Sciatic nerve (tissue), 2 donors: ENCODE measurements around the gene TOPAZ1. TPM values are rescaled to one million over a fixed set of nuclear protein-coding genes. Genes with fewer than 3 reads are reported as not detected.
"Not testable (repeated sequence)": the region's sequence is repeated elsewhere in the genome, so short reads cannot be mapped to it uniquely, and the experiment has no call there.

ENCODE experiments used
- ATAC-seq: fragments of 200-7000 bp; cut with Tn5 transposase; one replicate; pipeline ENCODE4 v1.9.1; 2020; ENCODE audit warnings: mild to moderate bottlenecking, moderate library complexity
- DNase-seq: peaks from one replicate; pipeline ENCODE4 v3.0.0-alpha.2; 2020; ENCODE audit warnings: low spot score
- intact Hi-C: fragments of 100-400 bp; cut with DNase I; formaldehyde crosslinking; loops from one replicate; pipeline ENCODE4 v1.14.2; 2022
- total RNA-seq: library from RNA; stranded (reverse); fragmentation: NEBNext Ultra II Directional; extraction: Animal tissue kit (Norgen Biotek cat#: 25700); gene quantifications from one replicate; pipeline ENCODE4 v1.2.1, GENCODE V29; 2021
- donor health status: DM: no; HTN: no; CAD: no.
- donor health status: DM: no; HTN: no; CAD: no.

TOPAZ1 gene
- total RNA-seq, 1 donor from 2014 or later: not detected

DNA sequence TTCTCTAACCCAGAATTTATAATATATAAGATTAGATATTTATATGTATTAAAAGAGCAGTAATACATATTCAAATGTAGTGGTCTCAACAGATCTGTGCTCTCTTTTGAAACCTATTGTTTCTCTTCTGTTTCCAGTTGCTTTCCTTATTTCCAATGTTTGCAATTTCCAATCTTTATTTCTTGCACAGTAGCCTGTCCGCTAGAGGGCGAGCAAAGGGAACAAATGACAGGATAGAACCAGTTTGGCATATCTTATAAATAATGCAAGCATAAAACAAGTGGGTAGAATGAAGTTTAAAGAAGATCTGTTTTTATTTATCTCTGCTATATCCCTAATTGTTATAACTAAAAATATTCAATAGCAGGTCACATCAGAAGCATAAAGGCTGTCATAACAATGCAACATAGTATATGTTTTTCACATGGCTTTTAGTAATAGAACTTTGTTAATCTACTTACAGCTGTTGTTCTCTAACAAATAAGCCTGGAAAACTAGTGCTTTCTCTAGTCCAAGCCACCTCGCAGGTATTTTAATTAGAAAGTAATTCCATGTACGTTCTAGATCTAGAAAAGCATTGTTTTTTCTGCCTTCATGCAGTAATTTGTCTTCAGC lies 81.8 kb downstream of the TOPAZ1 start:
- DNase-seq: peak; percentile 85
- peak; percentile 62 for ATAC-seq
- intact Hi-C loops: no loop called here

GRCh38 chr3:44324584-44324983 lies 82.9 kb downstream of the TOPAZ1 start:
- ATAC-seq: no peak
- no peak for DNase-seq
- intact Hi-C loops: no loop called here

- DNase-seq: no peak
- intact Hi-C loops: no loop called here
- no peak for ATAC-seq
Measured at GRCh38 chr3:44326019-44326418, 84.3 kb downstream of the TOPAZ1 start.

GRCh38 chr3:44326515-44326914 lies 84.8 kb downstream of the TOPAZ1 start:
- intact Hi-C loops: no loop called here
- ATAC-seq (no peak), DNase-seq (no peak)

- intact Hi-C loops: no loop called here
- DNase-seq: no peak
- ATAC-seq: no peak
Measured at GRCh38 chr3:44329946-44330345, 88.3 kb downstream of the TOPAZ1 start.

GRCh38 chr3:44330444-44330843 lies 88.8 kb downstream of the TOPAZ1 start:
- intact Hi-C loops: no loop called here
- no peak for ATAC-seq
- no peak for DNase-seq

- DNase-seq: no peak
- intact Hi-C loops: no loop called here
Measured at GRCh38 chr3:44334326-44334725, 92.6 kb downstream of the TOPAZ1 start.

GRCh38 chr3:44337248-44337785 lies 95.6 kb downstream of the TOPAZ1 start:
- ATAC-seq: no peak
- no peak for DNase-seq
- intact Hi-C loops: no loop called here

More at GRCh38 chr3:44334326-44334725, 92.6 kb downstream of the TOPAZ1 start:
- no peak for ATAC-seq

GRCh38 chr3:44338010-44338827 lies 96.5 kb downstream of the TOPAZ1 start, which contains the start of gene TCAIM:
Gene TCAIM (plus strand): TSS chr3:44338766. CDS start chr3:44354783, 16,017 bp downstream.
- intact Hi-C loops: no loop called here
- ATAC-seq (peak; percentile 98), DNase-seq (peak; percentile 96)

- DNase-seq (no peak), ATAC-seq (no peak)
- intact Hi-C loops: no loop called here
Measured at GRCh38 chr3:44338828-44339127, 97.1 kb downstream of the TOPAZ1 start.

GRCh38 chr3:44339181-44340057 lies 97.7 kb downstream of the TOPAZ1 start:
- DNase-seq (no peak), ATAC-seq (no peak)
- intact Hi-C loops: no loop called here

DNA sequence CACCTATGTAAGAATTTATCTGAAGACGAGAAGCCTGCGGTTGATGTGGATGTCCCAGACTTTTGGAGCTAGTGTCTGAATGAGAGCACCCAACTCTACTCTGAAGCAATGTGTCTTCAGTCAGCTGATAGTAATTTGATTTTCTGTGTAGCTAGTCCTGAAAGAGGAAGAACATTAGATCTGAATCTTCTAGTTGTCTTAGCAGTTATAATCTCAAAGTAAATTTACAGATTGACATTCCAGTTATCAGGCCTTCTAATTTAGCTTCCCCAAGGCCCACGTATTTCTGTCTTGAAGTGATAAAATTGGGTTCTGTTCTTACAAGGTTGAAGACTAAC lies 98.3 kb downstream of the TOPAZ1 start:
- intact Hi-C loops: no loop called here
- DNase-seq: no peak
- ATAC-seq: no peak

- ATAC-seq (no peak), DNase-seq (no peak)
- intact Hi-C loops: no loop called here
Measured at GRCh38 chr3:44342176-44342790, 100.6 kb downstream of the TOPAZ1 start.

- DNase-seq (no peak), ATAC-seq (no peak)
- intact Hi-C loops: no loop called here
Measured at GRCh38 chr3:44343421-44343820, 101.7 kb downstream of the TOPAZ1 start.

- DNase-seq, ATAC-seq, intact Hi-C loops: not testable (repeated sequence)
Measured at GRCh38 chr3:44346590-44346989, 104.9 kb downstream of the TOPAZ1 start.

- intact Hi-C loops: no loop called here
- ATAC-seq (no peak), DNase-seq (no peak)
Measured at GRCh38 chr3:44348993-44349392, 107.3 kb downstream of the TOPAZ1 start.

GRCh38 chr3:44353355-44353924 lies 111.8 kb downstream of the TOPAZ1 start:
- no peak for ATAC-seq
- intact Hi-C loops: no loop called here
- DNase-seq: no peak

GRCh38 chr3:44355362-44356033 lies 113.8 kb downstream of the TOPAZ1 start:
- intact Hi-C loops: no loop called here
- ATAC-seq: peak; percentile 72
- no peak for DNase-seq
